Fibroblast of lung (primary cell): ENCODE measurements around the gene KMT2C.
A peak's percentile ranks its signal among the peaks of the same experiment; 100 is the strongest.
"Not testable (repeated sequence)": the region's sequence is repeated elsewhere in the genome, so short reads cannot be mapped to it uniquely, and the experiment has no call there.

Experiments
- EZH2 ChIP-seq: IDR thresholded peaks from 2 replicates; pipeline ENCODE4 v1.5.1; 2012; ENCODE audit warnings: low read length, control low read depth, mild to moderate bottlenecking; ENCODE audit errors: missing control alignments
- TF ChIP-seq, protein P1 (sequence below), 2 donors: IDR thresholded peaks in 1 of 2; conservative IDR thresholded peaks in 1 of 2; 1 replicate in 1 of 2; 2 replicates in 1 of 2; pipeline ENCODE4 v1.5.1; 2011 to 2012; ENCODE audit warnings: low read length in 2 of 2, control low read depth in 1 of 2, inconsistent platforms in 1 of 2, low read depth in 1 of 2, mild to moderate bottlenecking in 1 of 2

GRCh38 chr7:152394214-152394613 is 41.6 kb downstream of the KMT2C start:
- TF ChIP-seq, protein P1, sequence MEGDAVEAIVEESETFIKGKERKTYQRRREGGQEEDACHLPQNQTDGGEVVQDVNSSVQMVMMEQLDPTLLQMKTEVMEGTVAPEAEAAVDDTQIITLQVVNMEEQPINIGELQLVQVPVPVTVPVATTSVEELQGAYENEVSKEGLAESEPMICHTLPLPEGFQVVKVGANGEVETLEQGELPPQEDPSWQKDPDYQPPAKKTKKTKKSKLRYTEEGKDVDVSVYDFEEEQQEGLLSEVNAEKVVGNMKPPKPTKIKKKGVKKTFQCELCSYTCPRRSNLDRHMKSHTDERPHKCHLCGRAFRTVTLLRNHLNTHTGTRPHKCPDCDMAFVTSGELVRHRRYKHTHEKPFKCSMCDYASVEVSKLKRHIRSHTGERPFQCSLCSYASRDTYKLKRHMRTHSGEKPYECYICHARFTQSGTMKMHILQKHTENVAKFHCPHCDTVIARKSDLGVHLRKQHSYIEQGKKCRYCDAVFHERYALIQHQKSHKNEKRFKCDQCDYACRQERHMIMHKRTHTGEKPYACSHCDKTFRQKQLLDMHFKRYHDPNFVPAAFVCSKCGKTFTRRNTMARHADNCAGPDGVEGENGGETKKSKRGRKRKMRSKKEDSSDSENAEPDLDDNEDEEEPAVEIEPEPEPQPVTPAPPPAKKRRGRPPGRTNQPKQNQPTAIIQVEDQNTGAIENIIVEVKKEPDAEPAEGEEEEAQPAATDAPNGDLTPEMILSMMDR (conservative IDR thresholded peaks at IDR 0.05 in 1 of 2, IDR thresholded peaks at IDR 0.05 in 1 of 2; ENCODE audit: low read depth in 1 of 2, low read length in 2 of 2), result peak; percentile 42 to 68
- not testable (repeated sequence) for TF ChIP-seq EZH2
